ENCODE results near the gene FADS1. TPM values are rescaled to one million over a fixed set of nuclear protein-coding genes. Genes with fewer than 3 reads are reported as not detected.

The FADS1 gene
- total and polyA plus RNA-seq, 11 donors = 14.3 to 72.6 (median 23.6) TPM

DNA sequence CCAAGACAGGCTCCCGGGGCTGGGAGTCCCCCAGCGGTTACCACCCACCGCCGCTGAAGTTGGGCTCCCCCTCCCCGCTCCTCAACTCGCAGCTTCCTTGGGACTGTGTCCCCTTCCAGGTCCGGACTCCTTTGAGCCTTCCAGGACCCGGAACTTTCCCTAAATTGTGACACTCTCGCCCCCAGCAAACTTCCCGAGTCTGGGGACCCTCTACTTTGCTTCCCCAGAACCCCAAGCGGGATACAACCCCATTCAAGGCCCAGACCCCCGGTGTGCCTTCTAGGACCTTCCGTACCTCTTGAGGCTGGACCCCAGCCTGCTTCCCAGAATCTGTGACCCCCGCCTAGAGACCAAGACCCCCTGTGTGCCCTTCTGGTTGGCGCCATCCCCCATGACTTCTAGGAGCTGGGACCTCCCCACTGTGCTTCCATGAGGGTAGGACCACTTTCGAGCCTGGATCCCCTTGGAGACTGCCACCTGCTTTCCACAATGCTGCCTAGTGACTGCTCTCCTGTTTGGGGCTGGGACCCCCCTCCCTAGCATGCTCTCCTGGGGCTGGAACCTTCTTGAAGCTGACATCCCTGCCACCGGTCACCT is 63.8 kb downstream of the FADS1 start:
- intact Hi-C loops (cut with DNase I) = loop anchor here in 5 of 10 donors (2.0 to 5.0 kb wide), 2 partner anchors 354 to 356 kb away; no protein-coding TSS in a partner anchor
- Histone ChIP-seq H3K27ac (no peak overlapping the region), H3K4me1 (peaks cover 0 to 19% (median 4%) of the 10 kb centered on the region in 12 donors), H3K27me3 (peaks cover 0 to 7% (median 2%) of the 10 kb centered on the region in 9 donors), H3K36me3 (no peaks in the 10 kb centered on the region), H3K9me3 (no peaks in the 10 kb centered on the region), H3K4me3 (peak overlapping the region in 11 of 12 donors; percentile 2 to 59 (median 51))
- ATAC-seq (no peak), DNase-seq (no peak)
- TF ChIP-seq POLR2A (IDR thresholded peaks at IDR 0.05) = no peak
- TF ChIP-seq, protein P1, sequence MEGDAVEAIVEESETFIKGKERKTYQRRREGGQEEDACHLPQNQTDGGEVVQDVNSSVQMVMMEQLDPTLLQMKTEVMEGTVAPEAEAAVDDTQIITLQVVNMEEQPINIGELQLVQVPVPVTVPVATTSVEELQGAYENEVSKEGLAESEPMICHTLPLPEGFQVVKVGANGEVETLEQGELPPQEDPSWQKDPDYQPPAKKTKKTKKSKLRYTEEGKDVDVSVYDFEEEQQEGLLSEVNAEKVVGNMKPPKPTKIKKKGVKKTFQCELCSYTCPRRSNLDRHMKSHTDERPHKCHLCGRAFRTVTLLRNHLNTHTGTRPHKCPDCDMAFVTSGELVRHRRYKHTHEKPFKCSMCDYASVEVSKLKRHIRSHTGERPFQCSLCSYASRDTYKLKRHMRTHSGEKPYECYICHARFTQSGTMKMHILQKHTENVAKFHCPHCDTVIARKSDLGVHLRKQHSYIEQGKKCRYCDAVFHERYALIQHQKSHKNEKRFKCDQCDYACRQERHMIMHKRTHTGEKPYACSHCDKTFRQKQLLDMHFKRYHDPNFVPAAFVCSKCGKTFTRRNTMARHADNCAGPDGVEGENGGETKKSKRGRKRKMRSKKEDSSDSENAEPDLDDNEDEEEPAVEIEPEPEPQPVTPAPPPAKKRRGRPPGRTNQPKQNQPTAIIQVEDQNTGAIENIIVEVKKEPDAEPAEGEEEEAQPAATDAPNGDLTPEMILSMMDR (IDR thresholded peaks at IDR 0.05) = no peak
- 38 to 46% (median 42%) methylated on average over 17 of the region's 17 CpGs for WGBS, 4 donors

DNA sequence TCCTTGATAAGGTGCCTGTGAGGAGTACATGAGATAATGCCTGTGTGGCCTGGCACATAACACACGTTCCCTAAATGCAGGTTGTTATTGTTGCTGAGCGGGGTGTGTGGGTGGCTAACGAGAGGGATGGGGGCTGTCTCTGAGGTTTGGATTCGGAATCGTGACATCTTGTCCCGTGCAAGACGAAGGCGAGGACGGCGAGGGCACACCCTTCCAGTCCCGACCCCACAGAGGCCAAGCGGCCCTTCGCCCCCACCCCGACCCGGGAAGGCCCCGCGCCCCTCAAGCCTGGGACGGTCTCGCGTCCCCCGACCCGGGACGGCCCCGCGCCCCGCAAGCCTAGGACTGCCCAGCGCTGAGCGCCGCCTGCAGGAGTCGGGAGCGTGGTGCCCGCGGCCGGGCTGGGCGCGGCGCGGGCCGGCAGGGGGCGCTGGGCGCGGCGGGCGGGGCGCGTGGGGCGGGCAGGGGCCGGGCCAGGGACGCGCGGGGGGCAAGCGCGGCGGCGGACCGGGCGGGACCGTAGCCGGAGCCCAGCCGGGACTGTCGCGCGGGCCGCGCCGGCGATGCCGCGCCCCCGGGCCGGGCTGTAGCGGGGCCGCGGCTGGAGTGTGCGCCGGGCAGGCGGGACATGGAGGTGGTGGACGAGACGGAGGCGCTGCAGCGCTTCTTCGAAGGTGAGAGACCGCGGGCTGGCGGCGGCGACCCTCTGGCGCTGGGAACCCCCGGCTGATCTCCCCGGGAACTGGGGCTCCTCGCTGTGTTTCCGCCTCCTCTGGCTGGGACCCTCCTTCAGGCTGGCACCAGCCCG is 64.5 kb downstream of the FADS1 start, which contains the start of gene MYRF:
Gene MYRF (plus strand): TSS at position 520 of the 808 bp plus-strand sequence. CDS start 109 bp downstream, at position 629.
- H3K4me1 ChIP-seq = peaks cover 0 to 23% (median 9%) of the 10 kb centered on the region in 12 donors
- 3 to 10% (median 5%) methylated on average over 6 to 93 of the region's 93 CpGs for WGBS, 4 donors
- H3K36me3 ChIP-seq = no peaks in the 10 kb centered on the region
- peak in 3 of 4 donors; percentile 27 to 63 (median 35) for ATAC-seq
- peak within 1 kb of the TSS in 11 of 12 donors; percentile 2 to 59 (median 51) for H3K4me3 ChIP-seq
- intact Hi-C loops (cut with DNase I) = loop anchor here in 5 of 10 donors (2.0 to 5.0 kb wide), 2 partner anchors 355 to 356 kb away; no protein-coding TSS in a partner anchor
- H3K9me3 ChIP-seq = no peaks in the 10 kb centered on the region
- peak in 4 of 5 donors; percentile 41 to 75 (median 52) for DNase-seq
- no peak within 1 kb of the TSS for H3K27ac ChIP-seq
- peaks cover 0 to 7% (median 2%) of the 10 kb centered on the region in 9 donors for H3K27me3 ChIP-seq
- TF ChIP-seq, protein P1 (IDR thresholded peaks at IDR 0.05) = peak in 11 of 12 donors; percentile 13 to 62 (median 36)
- no peak for TF ChIP-seq POLR2A (IDR thresholded peaks at IDR 0.05)

DNA sequence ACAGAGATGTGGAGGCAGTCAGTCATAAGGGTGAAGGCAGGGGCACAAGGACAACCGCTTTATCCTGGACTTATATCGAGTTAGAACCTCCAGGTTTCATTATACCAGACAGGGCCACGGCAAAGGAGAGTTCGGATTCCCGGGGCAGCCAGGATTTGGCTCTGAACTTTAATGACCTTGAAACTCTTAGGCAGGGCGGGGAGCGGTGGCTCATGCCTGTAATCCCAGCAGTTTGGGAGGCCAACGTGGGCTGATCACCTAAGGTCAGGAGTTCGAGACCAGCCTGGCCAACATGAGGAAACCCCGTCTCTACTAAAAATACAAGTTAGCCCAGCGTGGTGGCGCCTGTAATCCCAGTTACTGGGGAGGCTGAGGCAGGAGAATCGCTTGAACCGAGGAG is 65.4 kb downstream of the FADS1 start:
- Histone ChIP-seq H3K27ac (no peak overlapping the region), H3K36me3 (no peaks in the 10 kb centered on the region), H3K9me3 (no peaks in the 10 kb centered on the region), H3K4me1 (peaks cover 0 to 19% (median 9%) of the 10 kb centered on the region in 12 donors), H3K4me3 (no peak overlapping the region), H3K27me3 (peaks cover 0 to 7% (median 2%) of the 10 kb centered on the region in 9 donors)
- DNase-seq (no peak), ATAC-seq (no peak)
- TF ChIP-seq POLR2A (IDR thresholded peaks at IDR 0.05) = no peak
- TF ChIP-seq, protein P1 (IDR thresholded peaks at IDR 0.05) = no peak
- intact Hi-C loops (cut with DNase I) = loop anchor here in 4 of 10 donors (5.0 kb wide), 1 partner anchor 356 kb away; no protein-coding TSS in a partner anchor
- 89 to 91% (median 90%) methylated on average over 14 of the region's 14 CpGs for WGBS, 4 donors
